GM18907 (cell line): ENCODE measurements around the gene ANK3.
"Not testable (repeated sequence)": the region's sequence is repeated elsewhere in the genome, so short reads cannot be mapped to it uniquely, and the experiment has no call there.

Experiments used
- ATAC-seq: cut with Tn5 transposase; IDR thresholded peaks from one replicate; pipeline ENCODE4 v1.9.1; 2021; ENCODE audit warnings: mild to moderate bottlenecking, moderate library complexity; ENCODE audit not compliant: unreplicated experiment

Gene ANK3

DNA sequence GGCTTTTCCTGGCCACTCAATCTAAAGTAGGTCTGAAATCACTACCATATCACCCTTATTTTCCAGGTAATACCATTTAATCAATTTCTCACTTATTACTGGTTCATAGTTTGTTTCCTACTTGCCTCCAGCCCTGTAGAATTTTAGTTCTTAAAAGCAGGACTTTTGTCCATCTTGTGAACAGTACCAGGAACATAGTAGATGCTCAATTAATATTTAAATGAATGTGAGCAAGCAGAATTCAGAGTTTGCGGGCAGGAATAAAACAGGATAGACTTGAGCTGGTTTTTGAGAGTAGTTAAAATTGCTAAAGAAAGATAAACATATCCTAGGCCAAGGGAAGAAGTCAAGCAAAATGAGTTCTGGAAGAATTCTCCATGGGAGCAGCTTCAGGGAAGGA is 77.9 kb downstream of the ANK3 start:
- ATAC-seq: no peak

- ATAC-seq: no peak
Observed at GRCh38 chr10:60310740-60311139, 78.9 kb downstream of the ANK3 start.

DNA sequence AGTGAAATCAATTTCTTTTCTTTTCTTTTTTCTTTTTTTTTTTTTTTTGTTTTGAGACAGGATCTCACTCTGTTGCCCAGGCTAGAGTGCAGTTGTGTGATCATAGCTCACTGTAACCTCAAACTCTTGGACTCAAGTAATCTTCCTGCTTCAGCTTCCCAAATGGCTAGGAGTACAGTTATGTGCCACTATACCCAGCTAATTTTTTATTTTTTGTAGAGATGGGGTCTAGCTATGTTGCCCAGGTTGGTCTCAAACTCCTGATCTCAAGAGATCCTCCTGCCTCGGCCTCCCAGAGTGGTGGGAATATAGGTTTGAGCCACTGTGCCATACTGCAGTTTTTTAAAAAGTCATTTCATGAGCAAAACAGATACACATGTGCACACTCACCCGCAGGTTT is 79.8 kb downstream of the ANK3 start:
- no peak for ATAC-seq

GRCh38 chr10:60309371-60309770 is 80.3 kb downstream of the ANK3 start:
- no peak for ATAC-seq

DNA sequence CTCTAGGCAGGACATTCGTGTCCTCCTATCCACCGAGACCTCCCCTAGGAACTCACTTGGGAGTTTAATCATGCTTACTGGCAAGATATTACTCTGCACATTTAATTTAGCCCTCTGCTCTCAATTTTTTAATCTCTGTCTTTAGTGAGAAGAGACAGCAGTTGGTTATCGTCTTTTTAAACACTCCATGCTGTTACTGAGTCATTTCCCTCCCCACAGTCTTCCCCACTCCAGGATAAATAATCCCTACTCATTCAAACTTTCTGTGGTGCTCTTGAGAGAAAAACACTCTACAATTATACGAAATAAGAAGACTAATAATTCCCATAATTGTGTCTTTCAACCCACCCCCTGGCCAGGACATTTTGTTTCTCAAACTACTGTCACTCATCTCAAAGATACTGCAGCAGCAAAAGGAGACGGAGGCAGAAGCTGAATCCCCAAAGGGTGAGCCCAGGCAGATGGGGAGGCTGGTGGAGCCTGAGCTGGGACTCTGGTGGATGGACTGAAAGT is 84.2 kb downstream of the ANK3 start:
- ATAC-seq: no peak

DNA sequence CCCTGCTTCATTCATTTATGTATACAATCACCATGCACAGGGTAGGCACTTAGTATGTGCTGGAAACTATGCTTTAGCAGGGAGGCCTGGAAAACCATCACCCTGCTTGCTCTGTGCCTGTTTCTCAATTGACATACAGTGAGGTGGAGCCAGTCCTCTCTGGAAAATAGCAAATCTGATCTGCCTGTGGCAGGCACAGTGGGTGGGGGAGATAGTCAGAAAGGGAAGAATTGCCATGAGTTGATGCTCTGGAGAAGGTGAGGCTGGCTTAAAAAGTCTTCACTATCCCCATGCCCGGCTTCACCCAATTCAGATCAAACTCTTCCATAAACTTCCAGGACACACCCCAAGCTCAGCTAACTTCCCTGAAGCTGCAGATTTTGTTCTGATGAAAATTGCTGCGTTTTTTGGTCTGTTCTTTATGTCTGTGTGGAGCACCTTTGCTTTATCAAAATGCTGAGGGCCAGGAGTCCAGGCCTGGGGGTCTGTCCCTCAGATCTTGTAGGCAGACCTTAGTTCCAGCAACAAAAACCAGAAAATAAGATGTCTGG is 84.8 kb downstream of the ANK3 start:
- no peak for ATAC-seq

DNA sequence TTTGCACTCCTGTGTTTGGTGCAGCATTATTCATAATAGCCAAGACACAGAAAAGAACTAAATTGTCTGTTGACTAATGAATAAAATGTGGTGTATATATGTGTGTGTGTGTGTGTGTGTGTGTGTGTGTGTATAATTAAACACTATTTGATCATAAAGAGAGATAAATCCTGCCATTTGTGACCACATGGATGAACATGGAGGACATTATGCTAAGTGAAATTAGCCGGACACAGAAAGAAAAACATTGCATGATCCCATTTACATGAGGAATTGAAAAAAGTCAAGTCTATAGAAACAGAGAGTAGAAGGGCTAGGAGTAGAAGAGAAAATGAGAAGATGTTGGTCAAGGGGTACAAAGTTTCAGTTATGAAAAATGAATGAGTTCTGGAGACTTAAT is 85.9 kb downstream of the ANK3 start:
- ATAC-seq: no peak

- no peak for ATAC-seq
Observed at GRCh38 chr10:60299961-60300883, 89.5 kb downstream of the ANK3 start.

- no peak for ATAC-seq
Observed at GRCh38 chr10:60299390-60299778, 90.3 kb downstream of the ANK3 start.

- no peak for ATAC-seq
Observed at GRCh38 chr10:60298408-60299389, 91.0 kb downstream of the ANK3 start.

DNA sequence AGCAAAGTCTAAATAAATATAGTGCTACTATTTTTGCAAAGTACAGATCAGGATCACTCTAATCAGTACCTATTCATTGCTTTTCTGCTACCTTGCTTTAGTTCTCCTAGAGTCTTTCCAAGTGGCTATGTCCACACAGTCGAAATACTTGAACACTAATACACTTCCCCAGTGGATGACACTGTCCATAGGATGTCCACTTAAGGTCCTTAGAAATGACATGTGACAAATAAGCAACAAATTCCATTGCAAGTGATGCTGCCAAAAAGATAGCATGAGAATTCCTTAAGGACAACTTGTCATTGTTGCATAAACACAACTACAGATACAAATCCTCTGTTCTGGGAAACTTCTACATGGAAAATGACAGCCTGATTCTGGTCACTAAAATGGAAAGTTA is 93.6 kb downstream of the ANK3 start:
- no peak for ATAC-seq

DNA sequence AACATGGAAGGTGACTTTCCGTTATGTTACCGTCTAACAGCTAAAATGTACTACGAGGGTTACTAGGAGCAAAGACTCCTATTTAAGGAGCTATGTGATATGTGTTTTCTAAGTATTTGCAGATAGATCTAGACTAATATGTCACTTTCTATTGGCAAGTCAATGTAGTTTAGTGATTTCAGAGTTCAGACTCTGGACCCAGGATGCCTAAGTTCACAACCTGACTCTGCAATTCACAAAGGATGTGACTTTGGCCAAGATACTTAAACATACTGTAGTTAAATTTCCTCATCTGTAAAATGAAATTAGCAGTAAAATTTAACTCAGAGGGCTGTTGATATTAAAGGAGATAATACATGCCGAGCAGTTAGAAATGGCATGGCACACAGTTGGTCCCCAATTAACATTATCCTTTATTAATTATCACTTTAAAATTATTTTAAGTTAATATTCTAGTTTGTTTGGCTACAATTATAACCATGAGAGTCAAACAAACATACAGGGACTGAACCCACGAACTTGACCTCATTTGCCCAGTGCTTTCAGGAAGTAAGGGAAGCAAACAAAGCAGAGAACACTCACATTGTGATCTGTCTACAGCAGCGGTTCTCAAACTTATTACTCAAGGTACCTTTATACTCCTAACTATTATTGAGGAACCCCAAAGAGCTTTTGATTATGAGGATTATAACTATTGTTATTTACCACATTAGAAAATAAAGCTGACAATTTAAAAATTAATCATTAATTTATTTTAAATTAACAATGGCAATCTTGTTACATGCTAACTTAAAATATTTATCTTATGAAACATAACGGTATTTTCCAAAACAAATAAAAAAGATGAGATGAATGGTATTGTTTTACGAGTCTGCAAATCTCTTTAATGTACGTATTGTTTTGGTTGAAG is 94.4 kb downstream of the ANK3 start:
- no peak for ATAC-seq

GRCh38 chr10:60293581-60294175 is 96.0 kb downstream of the ANK3 start:
- no peak for ATAC-seq

GRCh38 chr10:60292998-60293397 is 96.7 kb downstream of the ANK3 start:
- no peak for ATAC-seq

DNA sequence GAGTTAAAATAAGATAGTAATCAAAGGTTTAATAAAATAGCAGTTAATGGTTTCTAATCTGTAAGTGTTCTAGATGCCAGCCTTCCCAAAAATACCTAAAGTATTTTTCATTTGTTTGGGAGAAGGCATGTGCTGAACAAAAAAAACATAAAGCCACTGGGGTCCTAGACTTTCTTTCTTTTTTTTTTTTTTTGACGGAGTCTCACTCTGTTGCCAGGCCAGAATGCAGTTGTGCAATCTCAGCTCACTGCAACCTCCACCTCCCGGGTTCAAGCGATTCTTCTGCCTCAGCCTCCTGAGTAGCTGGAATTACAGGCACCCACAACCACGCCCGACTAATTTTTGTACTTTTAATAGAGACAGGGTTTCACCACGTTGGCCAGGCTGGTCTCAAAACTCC is 97.1 kb downstream of the ANK3 start:
- ATAC-seq: not testable (repeated sequence)

GRCh38 chr10:60291344-60291930 is 98.2 kb downstream of the ANK3 start:
- ATAC-seq: no peak

DNA sequence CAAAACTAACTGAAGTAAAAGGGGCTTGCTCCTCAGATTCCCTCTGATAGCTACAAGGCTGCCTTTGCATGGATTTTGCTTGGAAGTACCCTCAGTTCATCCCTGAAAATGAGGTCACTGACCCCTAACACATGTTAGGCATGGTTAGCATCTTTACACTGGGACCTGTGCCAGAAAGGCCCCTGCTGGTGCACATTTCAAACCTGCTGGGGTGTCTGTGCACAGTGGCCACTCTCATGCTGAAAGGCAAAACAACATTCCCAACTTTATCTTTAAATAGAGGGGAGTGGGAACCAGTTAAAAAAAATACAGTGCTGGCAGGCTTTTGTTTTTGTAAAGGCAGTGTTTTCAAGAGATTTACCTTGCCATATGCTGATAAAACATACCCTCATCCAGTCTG is 99.1 kb downstream of the ANK3 start:
- ATAC-seq: no peak

GRCh38 chr10:60289800-60290199 is 99.9 kb downstream of the ANK3 start:
- ATAC-seq: no peak

GRCh38 chr10:60288256-60288655 is 101.4 kb downstream of the ANK3 start:
- no peak for ATAC-seq
